ENCODE measurements around the gene DOCK4.

DOCK4 gene

GRCh38 chr7:112232212-112232978 lies 26.2 kb upstream of the DOCK4 start:
- H3K36me3 Mint-ChIP-seq = peaks cover 13% of the 10 kb centered on the region
- H3K27me3 Mint-ChIP-seq = no peaks in the 10 kb centered on the region
- H3K4me1 Mint-ChIP-seq (ENCODE audit: low read depth) = peaks cover 18% of the 10 kb centered on the region
- H3K4me3 Mint-ChIP-seq = no peak overlapping the region
- H3K27ac Mint-ChIP-seq = no peak overlapping the region
- peaks cover 4% of the 10 kb centered on the region for H3K9me3 Mint-ChIP-seq (ENCODE audit: low read depth)

- Mint-ChIP-seq H3K27ac (no peak overlapping the region), H3K9me3 (ENCODE audit: low read depth) (no peaks in the 10 kb centered on the region), H3K27me3 (no peaks in the 10 kb centered on the region), H3K36me3 (peaks cover 16% of the 10 kb centered on the region), H3K4me1 (ENCODE audit: low read depth) (peaks cover 28% of the 10 kb centered on the region), H3K4me3 (no peak overlapping the region)
Measured at GRCh38 chr7:112228632-112229031, 22.4 kb upstream of the DOCK4 start.

GRCh38 chr7:112226701-112227276 lies 20.6 kb upstream of the DOCK4 start:
- H3K4me1 Mint-ChIP-seq (ENCODE audit: low read depth) = peaks cover 33% of the 10 kb centered on the region
- H3K27me3 Mint-ChIP-seq = no peaks in the 10 kb centered on the region
- no peak overlapping the region for H3K27ac Mint-ChIP-seq
- peaks cover 18% of the 10 kb centered on the region for H3K36me3 Mint-ChIP-seq
- H3K9me3 Mint-ChIP-seq (ENCODE audit: low read depth) = no peaks in the 10 kb centered on the region
- no peak overlapping the region for H3K4me3 Mint-ChIP-seq

- Mint-ChIP-seq H3K27ac (no peak overlapping the region), H3K27me3 (no peaks in the 10 kb centered on the region), H3K9me3 (ENCODE audit: low read depth) (no peaks in the 10 kb centered on the region), H3K36me3 (peaks cover 20% of the 10 kb centered on the region), H3K4me3 (no peak overlapping the region), H3K4me1 (ENCODE audit: low read depth) (peaks cover 33% of the 10 kb centered on the region)
Measured at GRCh38 chr7:112225006-112225405, 18.8 kb upstream of the DOCK4 start.

- H3K27me3 Mint-ChIP-seq = no peaks in the 10 kb centered on the region
- no peak overlapping the region for H3K4me3 Mint-ChIP-seq
- no peak overlapping the region for H3K27ac Mint-ChIP-seq
- peaks cover 22% of the 10 kb centered on the region for H3K36me3 Mint-ChIP-seq
- peaks cover 29% of the 10 kb centered on the region for H3K4me1 Mint-ChIP-seq (ENCODE audit: low read depth)
- H3K9me3 Mint-ChIP-seq (ENCODE audit: low read depth) = no peaks in the 10 kb centered on the region
Measured at GRCh38 chr7:112224186-112224585, 18.0 kb upstream of the DOCK4 start.

- peaks cover 30% of the 10 kb centered on the region for H3K4me1 Mint-ChIP-seq (ENCODE audit: low read depth)
- H3K4me3 Mint-ChIP-seq = no peak overlapping the region
- H3K36me3 Mint-ChIP-seq = peaks cover 23% of the 10 kb centered on the region
- H3K27ac Mint-ChIP-seq = no peak overlapping the region
- no peaks in the 10 kb centered on the region for H3K27me3 Mint-ChIP-seq
- H3K9me3 Mint-ChIP-seq (ENCODE audit: low read depth) = no peaks in the 10 kb centered on the region
Measured at GRCh38 chr7:112223310-112223709, 17.1 kb upstream of the DOCK4 start.

GRCh38 chr7:112220877-112221434 lies 14.8 kb upstream of the DOCK4 start:
- H3K36me3 Mint-ChIP-seq = peaks cover 19% of the 10 kb centered on the region
- no peaks in the 10 kb centered on the region for H3K27me3 Mint-ChIP-seq
- H3K4me1 Mint-ChIP-seq (ENCODE audit: low read depth) = peaks cover 29% of the 10 kb centered on the region
- no peaks in the 10 kb centered on the region for H3K9me3 Mint-ChIP-seq (ENCODE audit: low read depth)
- H3K4me3 Mint-ChIP-seq = no peak overlapping the region
- no peak overlapping the region for H3K27ac Mint-ChIP-seq

GRCh38 chr7:112215787-112216186 lies 9.6 kb upstream of the DOCK4 start:
- Mint-ChIP-seq H3K36me3 (peaks cover 13% of the 10 kb centered on the region), H3K4me3 (no peak overlapping the region), H3K27ac (no peak overlapping the region), H3K9me3 (ENCODE audit: low read depth) (no peaks in the 10 kb centered on the region), H3K27me3 (no peaks in the 10 kb centered on the region), H3K4me1 (ENCODE audit: low read depth) (peaks cover 42% of the 10 kb centered on the region)

GRCh38 chr7:112214883-112215282 lies 8.7 kb upstream of the DOCK4 start:
- Mint-ChIP-seq H3K9me3 (ENCODE audit: low read depth) (no peaks in the 10 kb centered on the region), H3K27me3 (no peaks in the 10 kb centered on the region), H3K27ac (no peak overlapping the region), H3K4me3 (no peak overlapping the region), H3K36me3 (peaks cover 10% of the 10 kb centered on the region), H3K4me1 (ENCODE audit: low read depth) (peaks cover 38% of the 10 kb centered on the region)

- H3K9me3 Mint-ChIP-seq (ENCODE audit: low read depth) = no peaks in the 10 kb centered on the region
- peaks cover 10% of the 10 kb centered on the region for H3K36me3 Mint-ChIP-seq
- no peaks in the 10 kb centered on the region for H3K27me3 Mint-ChIP-seq
- H3K4me1 Mint-ChIP-seq (ENCODE audit: low read depth) = peaks cover 41% of the 10 kb centered on the region
- H3K27ac Mint-ChIP-seq = no peak overlapping the region
- no peak overlapping the region for H3K4me3 Mint-ChIP-seq
Measured at GRCh38 chr7:112214268-112214667, 8.1 kb upstream of the DOCK4 start.

- H3K27me3 Mint-ChIP-seq = no peaks in the 10 kb centered on the region
- peaks cover 12% of the 10 kb centered on the region for H3K36me3 Mint-ChIP-seq
- H3K4me1 Mint-ChIP-seq (ENCODE audit: low read depth) = peaks cover 44% of the 10 kb centered on the region
- H3K4me3 Mint-ChIP-seq = no peak overlapping the region
- no peaks in the 10 kb centered on the region for H3K9me3 Mint-ChIP-seq (ENCODE audit: low read depth)
- no peak overlapping the region for H3K27ac Mint-ChIP-seq
Measured at GRCh38 chr7:112213735-112214134, 7.5 kb upstream of the DOCK4 start.

- H3K9me3 Mint-ChIP-seq (ENCODE audit: low read depth) = no peaks in the 10 kb centered on the region
- H3K27me3 Mint-ChIP-seq = no peaks in the 10 kb centered on the region
- peaks cover 43% of the 10 kb centered on the region for H3K4me1 Mint-ChIP-seq (ENCODE audit: low read depth)
- H3K27ac Mint-ChIP-seq = no peak overlapping the region
- no peak overlapping the region for H3K4me3 Mint-ChIP-seq
- H3K36me3 Mint-ChIP-seq = peaks cover 8% of the 10 kb centered on the region
Measured at GRCh38 chr7:112212571-112212970, 6.4 kb upstream of the DOCK4 start.

GRCh38 chr7:112211348-112211907 lies 5.2 kb upstream of the DOCK4 start:
- no peak overlapping the region for H3K4me3 Mint-ChIP-seq
- no peak overlapping the region for H3K27ac Mint-ChIP-seq
- peaks cover 8% of the 10 kb centered on the region for H3K36me3 Mint-ChIP-seq
- no peaks in the 10 kb centered on the region for H3K27me3 Mint-ChIP-seq
- H3K9me3 Mint-ChIP-seq (ENCODE audit: low read depth) = no peaks in the 10 kb centered on the region
- peaks cover 47% of the 10 kb centered on the region for H3K4me1 Mint-ChIP-seq (ENCODE audit: low read depth)

- H3K27ac Mint-ChIP-seq = no peak overlapping the region
- peaks cover 49% of the 10 kb centered on the region for H3K4me1 Mint-ChIP-seq (ENCODE audit: low read depth)
- peaks cover 5% of the 10 kb centered on the region for H3K36me3 Mint-ChIP-seq
- H3K4me3 Mint-ChIP-seq = peak overlapping the region; percentile 99
- H3K9me3 Mint-ChIP-seq (ENCODE audit: low read depth) = no peaks in the 10 kb centered on the region
- peaks cover 9% of the 10 kb centered on the region for H3K27me3 Mint-ChIP-seq
Measured at GRCh38 chr7:112207765-112208164, 1.6 kb upstream of the DOCK4 start.

- Mint-ChIP-seq H3K4me3 (peak overlapping the region; percentile 99), H3K36me3 (peaks cover 5% of the 10 kb centered on the region), H3K9me3 (ENCODE audit: low read depth) (no peaks in the 10 kb centered on the region), H3K27me3 (peaks cover 11% of the 10 kb centered on the region), H3K4me1 (ENCODE audit: low read depth) (peaks cover 48% of the 10 kb centered on the region), H3K27ac (peak overlapping the region; percentile 85)
Measured at GRCh38 chr7:112206991-112207592, 893 bp upstream of the DOCK4 start.
